B cell (primary cell): Measurements from ENCODE around the gene ARRB1. TPM values are rescaled to one million over a fixed set of nuclear protein-coding genes. Genes with fewer than 3 reads are reported as not detected.
A peak's percentile ranks its signal among the peaks of the same experiment; 100 is the strongest.

Source experiments
- ATAC-seq: fragments of 200-7000 bp; cut with Tn5 transposase; one replicate; pipeline ENCODE4 v1.10.0; 2021; ENCODE audit warnings: low read depth, mild to moderate bottlenecking, moderate number of reproducible peaks, moderate library complexity
- CTCF ChIA-PET: fragments of 350-600 bp; sonication (Branson Sonifier 250); formaldehyde crosslinking; loops from one replicate; lab custom pipeline; 2021; ENCODE audit warnings: antibody characterized with exemption, inconsistent platforms; lab: Charles Lee
- POLR2A ChIA-PET: fragments of 350-600 bp; sonication (Branson Sonifier 250); formaldehyde crosslinking; loops from one replicate; lab custom pipeline; 2021; ENCODE audit warnings: antibody characterized with exemption; lab: Charles Lee
- DNase-seq: peaks from one replicate; pipeline ENCODE4 v3.0.0; 2013
- H2AFZ ChIP-seq: 2 replicates; pipeline ENCODE4 v1.6.1; 2012; ENCODE audit warnings: mild to moderate bottlenecking, low read depth, low read length; ENCODE audit not compliant: insufficient read depth, poor library complexity, severe bottlenecking
- H3K27ac ChIP-seq, 2 donors: 1 replicate in 1 of 2; 2 replicates in 1 of 2; pipeline ENCODE4 v1.5.1; 2012 to 2013; ENCODE audit warnings: low read length in 2 of 2, mild to moderate bottlenecking in 2 of 2, moderate library complexity in 1 of 2
- H3K27me3 ChIP-seq, 4 experiments: fragments of 200-600 bp in 1 of 4; sonication (generic) in 1 of 4; replicated peaks in 1 of 4; 1 replicate in 2 of 4; 2 replicates in 2 of 4; pipeline versions ENCODE4 v1.6.1 to v1.7.0; 2013 to 2016; ENCODE audit warnings: low read length in 3 of 4, mild to moderate bottlenecking in 2 of 4, mixed read lengths in 1 of 4, moderate library complexity in 1 of 4; ENCODE audit not compliant: insufficient read depth in 4 of 4, control insufficient read depth in 3 of 4; ENCODE audit errors: control extremely low read depth in 1 of 4
- H3K36me3 ChIP-seq, 2 experiments: replicated peaks in 1 of 2; 1 replicate in 1 of 2; 2 replicates in 1 of 2; pipeline versions ENCODE4 v1.6.1 to v1.7.1; 2013; ENCODE audit warnings: low read length in 1 of 2; ENCODE audit not compliant: insufficient read depth in 2 of 2, control insufficient read depth in 1 of 2; ENCODE audit errors: control extremely low read depth in 1 of 2, extremely low read depth in 1 of 2
- H3K4me1 ChIP-seq, 2 donors: fragments of 200-600 bp in 1 of 2; sonication (generic) in 1 of 2; 1 replicate in 1 of 2; 2 replicates in 1 of 2; pipeline versions ENCODE4 v1.5.1 to v1.6.1; 2013 to 2017; ENCODE audit warnings: low read length in 2 of 2; ENCODE audit not compliant: control insufficient read depth in 2 of 2, insufficient read depth in 2 of 2
- H3K4me2 ChIP-seq: replicated peaks from 2 replicates; pipeline ENCODE3; 2012; ENCODE audit warnings: mild to moderate bottlenecking, low read depth, low read length; ENCODE audit not compliant: poor library complexity, severe bottlenecking
- H3K4me3 ChIP-seq, 5 experiments: fragments of 200-600 bp in 1 of 5; sonication (generic) in 1 of 5; 1 replicate in 3 of 5; 2 replicates in 2 of 5; pipeline versions ENCODE4 v1.5.1 to v1.7.0; 2011 to 2016; ENCODE audit warnings: low read length in 4 of 5, mild to moderate bottlenecking in 4 of 5, low read depth in 2 of 5, control low read depth in 1 of 5, moderate library complexity in 1 of 5; ENCODE audit not compliant: insufficient read depth in 1 of 5; ENCODE audit errors: control extremely low read depth in 1 of 5, extremely low read depth in 1 of 5
- H3K79me2 ChIP-seq: fragments of 200-600 bp; sonication (generic); one replicate; pipeline ENCODE4 v1.6.0; 2016; ENCODE audit warnings: low read length; ENCODE audit not compliant: control insufficient read depth, insufficient read depth
- H3K9ac ChIP-seq: fragments of 200-600 bp; sonication (generic); 2 replicates; pipeline ENCODE4 v1.6.1; 2017; ENCODE audit warnings: mild to moderate bottlenecking, low read length, moderate library complexity
- H3K9me3 ChIP-seq, 3 donors: one replicate each; pipeline versions ENCODE4 v1.6.1 to v1.7.1; 2013; ENCODE audit warnings: low read length in 2 of 3; ENCODE audit not compliant: control insufficient read depth in 2 of 3, insufficient read depth in 1 of 3; ENCODE audit errors: control extremely low read depth in 1 of 3
- H4K20me1 ChIP-seq: 2 replicates; pipeline ENCODE4 v1.6.0; 2012; ENCODE audit warnings: mild to moderate bottlenecking, low read length; ENCODE audit not compliant: insufficient read depth, control insufficient read depth, poor library complexity, severe bottlenecking
- H3K27ac Mint-ChIP-seq: one replicate; pipeline ENCODE4 v1.8.0; 2021; ENCODE audit warnings: mixed read lengths
- H3K27me3 Mint-ChIP-seq: one replicate; pipeline ENCODE4 v1.8.0; 2021; ENCODE audit warnings: mixed read lengths
- H3K4me1 Mint-ChIP-seq: one replicate; pipeline ENCODE4 v1.8.0; 2021; ENCODE audit warnings: mixed read lengths
- H3K4me3 Mint-ChIP-seq: one replicate; pipeline ENCODE4 v1.8.0; 2021; ENCODE audit warnings: mixed read lengths
- H3K9me3 Mint-ChIP-seq: one replicate; pipeline ENCODE4 v1.8.0; 2022; ENCODE audit warnings: mixed read lengths; ENCODE audit not compliant: insufficient read depth
- CTCF ChIP-seq: fragments of 200-600 bp; IDR thresholded peaks from one replicate; pipeline ENCODE4 v1.8.0; 2022; ENCODE audit warnings: antibody characterized with exemption, mild to moderate bottlenecking
- EZH2 ChIP-seq: IDR thresholded peaks from 2 replicates; pipeline ENCODE4 v1.6.1; 2012; ENCODE audit warnings: borderline replicate concordance, low read depth, mild to moderate bottlenecking, moderate library complexity, low read length; ENCODE audit not compliant: insufficient read depth, poor library complexity, severe bottlenecking
- whole genome bisulfite sequencing: methylation state at CpG from one replicate; pipeline ENCODE4 v1.1.5; 2013; ENCODE audit warnings: missing lambda C conversion rate; ENCODE audit not compliant: insufficient coverage; 5-methylcytosine and 5-hydroxymethylcytosine counted together
- intact Hi-C: fragments of 100-400 bp; cut with micrococcal nuclease; formaldehyde crosslinking; loops from one replicate; pipeline ENCODE4 v1.10.0; 2022
- polyA plus RNA-seq: library from polyadenylated mRNA; depleted of rRNA; stranded (reverse); fragments of >200 nt; gene quantifications from 2 replicates; pipeline ENCODE4 v1.2.3, GENCODE V29; 2012
- total RNA-seq, 2 donors: library from RNA; stranded (reverse); fragments of 120-200 nt in 1 of 2; gene quantifications; 1 replicate in 1 of 2; 2 replicates in 1 of 2; pipeline versions ENCODE4 v1.2.3 to v1.2.4, GENCODE V29; 2013 to 2022

The ARRB1 gene
- total and polyA plus RNA-seq, 2 donors (not counting 1 experiment from before 2014, with no cell fraction given), result 1.0 to 1.9 TPM

GRCh38 chr11:75279273-75279672, 72.2 kb downstream of the ARRB1 start:
- DNase-seq (no peak), ATAC-seq (no peak)
- H3K4me3 Mint-ChIP-seq, result no peak overlapping the region
- H3K9ac ChIP-seq, result no peak overlapping the region
- H3K27me3 Mint-ChIP-seq, result peaks cover 6% of the 10 kb centered on the region
- H3K27ac Mint-ChIP-seq, result peak overlapping the region; percentile 8
- 75% methylated on average over 3 of the region's 5 CpGs for WGBS
- no peaks in the 10 kb centered on the region for H3K9me3 ChIP-seq
- no peak overlapping the region for H3K27ac ChIP-seq
- H3K27me3 ChIP-seq, result no peaks in the 10 kb centered on the region
- H4K20me1 ChIP-seq, result no peaks in the 10 kb centered on the region
- H3K4me1 Mint-ChIP-seq, result peaks cover 17% of the 10 kb centered on the region
- CTCF ChIA-PET, result interaction anchor here (0.9 to 13.0 kb wide), 20 partner anchors 8 to 353 kb away, joined by 3 to 347 read pairs (median 5); no protein-coding TSS in a partner anchor
- H3K4me2 ChIP-seq, result no peak overlapping the region
- H3K4me3 ChIP-seq, result no peak overlapping the region
- H3K4me1 ChIP-seq, result peaks cover 16 to 18% of the 10 kb centered on the region in 2 donors
- intact Hi-C loops, result no loop called here
- no peaks in the 10 kb centered on the region for H3K79me2 ChIP-seq
- H2AFZ ChIP-seq, result no peak overlapping the region
- TF ChIP-seq CTCF (no peak), EZH2 (no peak)
- H3K9me3 Mint-ChIP-seq, result no peaks in the 10 kb centered on the region
- no peaks in the 10 kb centered on the region for H3K36me3 ChIP-seq
- POLR2A ChIA-PET, result no interaction called here

GRCh38 chr11:75277991-75278790, 73.3 kb downstream of the ARRB1 start:
- Histone ChIP-seq H3K4me1 (peaks cover 16 to 18% of the 10 kb centered on the region in 2 donors), H3K27ac (no peak overlapping the region), H3K27me3 (no peaks in the 10 kb centered on the region), H3K36me3 (no peaks in the 10 kb centered on the region), H2AFZ (no peak overlapping the region), H3K9me3 (no peaks in the 10 kb centered on the region), H3K79me2 (no peaks in the 10 kb centered on the region), H3K4me3 (no peak overlapping the region), H4K20me1 (no peaks in the 10 kb centered on the region), H3K9ac (no peak overlapping the region), H3K4me2 (no peak overlapping the region)
- CTCF ChIA-PET, result interaction anchor here (0.6 to 13.0 kb wide), 4 partner anchors 21 to 1017 kb away, joined by 4 to 347 read pairs (median 104); no protein-coding TSS in a partner anchor
- intact Hi-C loops, result no loop called here
- Mint-ChIP-seq H3K27me3 (peaks cover 6% of the 10 kb centered on the region), H3K9me3 (no peaks in the 10 kb centered on the region), H3K4me3 (no peak overlapping the region), H3K4me1 (peaks cover 17% of the 10 kb centered on the region), H3K27ac (peak overlapping the region; percentile 68)
- ATAC-seq (no peak), DNase-seq (no peak)
- no peak for TF ChIP-seq EZH2
- TF ChIP-seq CTCF, result no peak
- POLR2A ChIA-PET, result no interaction called here
- WGBS, result 84% methylated on average over 6 of the region's 13 CpGs
